ENCODE results near the gene ANKRD24. TPM values are rescaled to one million over a fixed set of nuclear protein-coding genes. Genes with fewer than 3 reads are reported as not detected.

Gene ANKRD24
- total and polyA plus RNA-seq, 8 donors = 0.29 to 6.1 (median 2.3) TPM; not detected in 1

GRCh38 chr19:4266253-4267000 is 83.9 kb downstream of the ANKRD24 start:
- peaks cover 48 to 99% (median 94%) of the 10 kb centered on the region in 4 donors for H3K36me3 ChIP-seq
- intact Hi-C loops (cut with DNase I; ENCODE audit: low total_unique reads) = no loop called here
- WGBS, 5 donors = 82 to 95% (median 90%) methylated on average over 18 of the region's 18 CpGs
- H3K27me3 ChIP-seq = no peaks in the 10 kb centered on the region
- TF ChIP-seq CTCF (IDR thresholded peaks at IDR 0.05) (no peak), POLR2AphosphoS5 (IDR thresholded peaks at IDR 0.05) (no peak), EP300 (IDR thresholded peaks at IDR 0.05) (no peak), POLR2A (IDR thresholded peaks at IDR 0.05) (no peak)
- DNase-seq = no peak
- peaks cover 0 to 18% (median 11%) of the 10 kb centered on the region in 4 donors for H3K4me1 ChIP-seq
- no peaks in the 10 kb centered on the region for H3K9me3 ChIP-seq
- H3K27ac ChIP-seq = no peak overlapping the region
- no peak overlapping the region for H3K4me3 ChIP-seq

- Histone ChIP-seq H3K27me3 (no peaks in the 10 kb centered on the region), H3K4me1 (peaks cover 0 to 18% (median 11%) of the 10 kb centered on the region in 4 donors), H3K36me3 (peaks cover 46 to 99% (median 93%) of the 10 kb centered on the region in 4 donors), H3K27ac (peak overlapping the region; percentile 1 to 82 (median 73)), H3K4me3 (no peak overlapping the region), H3K9me3 (no peaks in the 10 kb centered on the region)
- intact Hi-C loops (cut with DNase I; ENCODE audit: low total_unique reads) = no loop called here
- WGBS, 5 donors = 41 to 54% (median 44%) methylated on average over 16 to 21 of the region's 21 CpGs
- DNase-seq = peak; percentile 63 to 64
- TF ChIP-seq POLR2AphosphoS5 (IDR thresholded peaks at IDR 0.05) (no peak), CTCF (IDR thresholded peaks at IDR 0.05) (peak in 5 of 7 experiments; percentile 71 to 81 (median 78)), POLR2A (IDR thresholded peaks at IDR 0.05) (no peak), EP300 (IDR thresholded peaks at IDR 0.05) (no peak)
Measured at GRCh38 chr19:4267101-4267900, 84.8 kb downstream of the ANKRD24 start.

GRCh38 chr19:4267901-4268815 is 85.7 kb downstream of the ANKRD24 start:
- H3K27ac ChIP-seq = peak overlapping the region; percentile 1 to 82 (median 73)
- H3K36me3 ChIP-seq = peaks cover 38 to 94% (median 85%) of the 10 kb centered on the region in 4 donors
- peaks cover 0 to 18% (median 11%) of the 10 kb centered on the region in 4 donors for H3K4me1 ChIP-seq
- no peaks in the 10 kb centered on the region for H3K27me3 ChIP-seq
- H3K4me3 ChIP-seq = no peak overlapping the region
- TF ChIP-seq POLR2AphosphoS5 (IDR thresholded peaks at IDR 0.05) = peak in 1 of 3 donors; percentile 61
- TF ChIP-seq CTCF (IDR thresholded peaks at IDR 0.05) = no peak
- intact Hi-C loops (cut with DNase I; ENCODE audit: low total_unique reads) = no loop called here
- H3K9me3 ChIP-seq = no peaks in the 10 kb centered on the region
- 51 to 74% (median 66%) methylated on average over 19 to 30 of the region's 30 CpGs for WGBS, 5 donors
- DNase-seq = peak in 1 of 2 donors; percentile 85

All from stomach (tissue), 9 donors.